RCC 7860 (cell line): ENCODE measurements around the gene NAALADL2.
"Not testable (repeated sequence)": the region's sequence is repeated elsewhere in the genome, so short reads cannot be mapped to it uniquely, and the experiment has no call there.

Experiments
- DNase-seq: peaks from one replicate; pipeline ENCODE4 v3.0.0-alpha.2; 2015; ENCODE audit warnings: low spot score
- FAIRE-seq: peaks from 2 replicates; lab custom pipeline; 2012; peaks lifted over from hg19 to GRCh38; lab: Jason Lieb, UNC

The NAALADL2 gene

DNA sequence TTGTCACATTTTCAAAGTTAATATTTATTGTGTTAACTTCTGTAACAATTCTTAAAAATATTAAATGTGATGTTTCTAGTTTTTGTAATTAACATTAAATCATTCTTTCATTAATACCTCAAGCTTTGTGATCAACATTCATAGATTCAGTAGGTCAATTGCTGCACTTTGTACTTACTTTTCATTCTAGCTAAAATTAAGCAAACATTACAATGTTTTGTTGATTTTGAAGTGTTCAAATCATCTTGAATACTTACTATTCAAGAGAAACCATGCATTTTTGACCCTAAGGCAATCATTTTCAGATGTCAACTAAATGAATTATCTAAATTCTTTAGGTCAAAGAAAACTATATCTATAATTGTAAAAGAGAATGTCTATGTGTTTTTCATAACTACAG lies 933.1 kb downstream of the NAALADL2 start:
- FAIRE-seq (no peak), DNase-seq (no peak)

GRCh38 chr3:175798326-175798725 lies 939.2 kb downstream of the NAALADL2 start:
- DNase-seq, result no peak
- FAIRE-seq, result no peak

DNA sequence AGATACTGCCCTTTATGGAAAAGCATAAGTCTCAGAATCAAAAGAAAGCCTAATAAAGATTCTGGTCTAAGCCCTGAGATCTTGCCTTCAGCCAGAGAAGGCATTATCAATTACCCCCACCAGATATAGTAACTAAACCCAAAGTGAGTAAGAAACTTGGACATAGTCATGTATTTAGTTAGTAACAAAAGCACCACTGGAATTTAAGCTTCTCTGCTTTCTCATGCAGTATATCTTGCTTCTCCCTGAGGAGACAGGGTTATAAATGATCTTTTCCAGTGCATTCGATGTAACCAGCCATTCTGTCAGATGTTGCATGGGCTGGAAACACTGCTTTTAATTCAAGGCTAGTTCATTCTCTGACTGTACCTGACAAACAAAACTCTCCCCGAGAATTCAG lies 946.7 kb downstream of the NAALADL2 start:
- no peak for FAIRE-seq

GRCh38 chr3:175807175-175807574 lies 948.0 kb downstream of the NAALADL2 start:
- FAIRE-seq (no peak), DNase-seq (no peak)

More for the DNA sequence above, 946.7 kb downstream of the NAALADL2 start:
- DNase-seq, result no peak

- DNase-seq, result no peak
- FAIRE-seq, result no peak
Observed at GRCh38 chr3:175818811-175819464, 959.8 kb downstream of the NAALADL2 start.

- not testable (repeated sequence) for DNase-seq, FAIRE-seq
Observed at GRCh38 chr3:175822766-175823491, 963.8 kb downstream of the NAALADL2 start.

DNA sequence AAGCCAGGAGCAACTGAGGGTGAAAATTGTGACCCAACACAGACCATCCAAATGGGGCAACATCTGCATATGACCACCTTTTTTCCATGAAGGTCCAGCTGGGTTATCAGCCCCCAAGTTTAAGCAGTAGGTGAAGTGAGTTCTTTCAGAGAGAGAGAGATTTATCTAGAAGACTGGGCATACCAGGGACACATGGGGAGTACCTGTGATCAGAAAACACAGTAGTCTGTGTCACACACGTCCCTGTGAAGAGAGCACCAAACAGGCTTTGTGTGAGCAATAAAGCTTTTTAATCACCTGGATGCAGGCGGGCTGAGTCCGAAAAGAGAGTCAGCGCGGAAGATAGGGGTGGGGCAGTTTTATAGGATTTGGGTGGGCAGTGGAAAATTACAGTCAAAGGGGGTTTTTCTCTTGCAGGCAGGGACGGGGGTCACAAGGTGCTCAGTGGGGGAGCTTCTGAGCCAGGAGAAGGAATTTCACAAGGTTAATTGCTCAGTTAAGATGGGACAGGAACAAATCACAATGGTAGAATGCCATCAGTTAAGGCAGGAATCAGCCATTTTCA lies 966.0 kb downstream of the NAALADL2 start:
- not testable (repeated sequence) for DNase-seq, FAIRE-seq

DNA sequence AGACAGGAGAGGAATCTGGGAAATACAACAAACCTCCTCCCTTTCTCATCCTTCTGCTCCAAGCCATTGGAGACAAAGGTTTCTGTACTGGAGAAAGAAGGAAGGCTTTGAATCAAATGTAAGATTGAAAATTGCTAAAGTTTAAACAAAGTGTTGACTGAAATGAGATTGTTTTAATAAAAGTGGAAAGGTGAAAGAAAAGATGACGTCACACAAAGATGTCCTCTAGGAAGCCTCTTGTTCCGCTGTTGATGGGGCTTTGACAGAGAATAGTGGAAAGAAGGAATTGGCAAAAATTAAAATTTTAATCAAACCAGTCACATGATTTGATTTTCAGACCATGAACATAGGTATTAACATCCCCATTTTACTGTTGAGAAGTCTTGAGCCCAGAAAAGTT lies 967.6 kb downstream of the NAALADL2 start:
- FAIRE-seq (no peak), DNase-seq (no peak)

DNA sequence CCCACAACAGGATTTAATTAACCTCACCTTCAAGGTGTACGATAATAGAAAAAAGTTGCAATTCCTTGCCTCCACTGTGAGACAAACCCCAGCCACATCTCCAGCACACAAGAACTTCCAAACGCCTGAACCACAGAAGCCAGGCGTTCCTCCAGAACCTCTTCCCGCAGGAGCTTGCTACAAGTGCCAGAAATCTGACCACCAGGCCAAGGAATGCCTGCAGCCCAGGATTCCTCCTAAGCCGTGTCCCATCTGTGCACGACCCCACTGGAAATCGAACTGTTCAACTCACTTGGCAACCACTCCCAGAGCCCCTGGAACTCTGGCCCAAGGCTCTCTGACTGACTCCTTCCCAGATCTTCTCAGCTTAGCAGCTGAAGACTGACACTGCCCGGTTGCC lies 970.7 kb downstream of the NAALADL2 start:
- not testable (repeated sequence) for DNase-seq, FAIRE-seq

GRCh38 chr3:175835763-175836162 lies 976.6 kb downstream of the NAALADL2 start:
- FAIRE-seq, DNase-seq: not testable (repeated sequence)

- FAIRE-seq (no peak), DNase-seq (no peak)
Observed at GRCh38 chr3:175836617-175837016, 977.5 kb downstream of the NAALADL2 start.

- DNase-seq, result no peak
- no peak for FAIRE-seq
Observed at GRCh38 chr3:175837962-175838361, 978.8 kb downstream of the NAALADL2 start.

GRCh38 chr3:175839366-175840005 lies 980.4 kb downstream of the NAALADL2 start:
- FAIRE-seq, result no peak
- DNase-seq, result no peak

DNA sequence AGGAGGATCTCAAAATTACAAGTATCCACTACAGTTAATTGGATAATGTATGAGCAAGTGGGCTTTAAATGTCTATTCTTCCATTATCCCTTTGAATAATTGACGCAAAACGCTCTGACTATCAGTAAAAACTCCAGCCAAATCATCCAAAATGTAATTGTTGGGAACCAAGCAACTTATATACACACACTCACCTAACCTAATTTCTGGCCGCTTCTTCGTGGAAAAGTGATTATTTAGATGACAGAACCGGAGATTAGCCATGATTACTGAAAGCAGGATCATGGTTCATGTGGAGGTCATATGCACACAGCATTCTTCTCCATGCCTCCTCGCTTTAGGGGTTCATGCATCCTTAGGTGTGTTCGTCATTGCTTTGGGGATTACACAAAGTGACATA lies 992.4 kb downstream of the NAALADL2 start:
- no peak for FAIRE-seq

DNA sequence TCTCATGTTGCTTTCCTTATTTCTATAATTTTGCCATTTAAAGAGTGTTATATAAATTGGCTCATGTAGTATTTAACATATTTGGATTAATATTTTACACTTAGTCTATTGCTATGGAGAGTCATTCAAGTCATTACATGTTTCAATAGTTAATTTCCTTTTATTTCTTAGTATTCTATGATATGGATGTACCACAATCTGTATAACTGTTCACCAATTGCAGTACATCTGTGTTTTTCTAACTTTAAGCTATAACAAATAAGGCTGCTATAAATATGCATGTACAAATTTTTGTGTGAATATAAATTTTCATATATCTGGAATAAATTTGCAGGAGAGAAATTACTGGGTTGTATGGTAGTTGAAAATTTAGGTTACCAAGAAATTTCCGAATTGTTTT lies 993.4 kb downstream of the NAALADL2 start:
- FAIRE-seq, result no peak
- DNase-seq, result no peak

More for the DNA sequence above, 992.4 kb downstream of the NAALADL2 start:
- DNase-seq, result no peak

DNA sequence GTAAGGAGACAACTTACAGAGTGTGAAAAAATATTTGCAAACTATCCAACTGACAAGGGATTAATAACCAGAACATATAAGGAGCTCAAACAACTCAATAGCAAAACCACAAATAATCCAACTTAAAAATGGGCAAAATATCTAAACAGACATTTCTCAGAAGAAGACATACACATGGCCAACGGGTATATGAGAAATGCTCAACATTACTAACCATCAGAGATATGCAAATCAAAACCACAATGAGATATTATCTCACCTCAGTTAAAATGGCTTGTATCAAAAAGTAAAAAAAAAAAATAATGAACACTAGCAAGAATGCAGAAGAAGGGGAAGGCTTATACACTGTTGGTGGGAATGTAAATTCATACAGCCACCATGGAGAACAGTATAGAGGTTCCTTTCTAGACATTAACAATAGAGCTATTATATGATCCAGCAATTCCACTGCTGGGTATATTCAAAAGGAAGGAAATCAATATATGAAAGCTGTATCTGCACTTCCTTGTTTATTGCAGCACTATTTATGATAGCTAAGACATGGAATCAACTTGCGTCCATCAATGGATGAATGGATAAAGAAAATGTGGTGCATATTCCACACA lies 998.6 kb downstream of the NAALADL2 start:
- DNase-seq (no peak), FAIRE-seq (no peak)
